CD14-positive monocyte (primary cell): Measurements from ENCODE around the gene MLYCD. TPM values are rescaled to one million over a fixed set of nuclear protein-coding genes. Genes with fewer than 3 reads are reported as not detected.

Experiments used
- DNase-seq, 3 donors: peaks; one replicate each; pipeline ENCODE4 v3.0.0-alpha.2; 2011 to 2022
- H2AFZ ChIP-seq: 2 replicates; pipeline ENCODE4 v1.6.0; 2012; ENCODE audit warnings: mild to moderate bottlenecking, low read depth, low read length, inconsistent platforms; ENCODE audit not compliant: insufficient read depth, poor library complexity, severe bottlenecking
- H3K27ac ChIP-seq, 2 donors: 1 replicate in 1 of 2; 2 replicates in 1 of 2; pipeline ENCODE4 v1.5.1; 2012 to 2013; ENCODE audit warnings: low read length in 2 of 2, control low read depth in 1 of 2, inconsistent platforms in 1 of 2, low read depth in 1 of 2, mild to moderate bottlenecking in 1 of 2
- H3K27me3 ChIP-seq, 2 donors: one replicate each; pipeline versions ENCODE4 v1.6.0 to v1.6.1; 2011 to 2013; ENCODE audit warnings: low read length in 2 of 2; ENCODE audit not compliant: control insufficient read depth in 2 of 2, insufficient read depth in 2 of 2
- H3K36me3 ChIP-seq, 2 donors: replicated peaks in 1 of 2; 1 replicate in 1 of 2; 2 replicates in 1 of 2; pipeline versions ENCODE4 v1.5.1 to v1.6.1; 2012 to 2013; ENCODE audit warnings: low read length in 2 of 2, control low read depth in 1 of 2, inconsistent platforms in 1 of 2, mild to moderate bottlenecking in 1 of 2; ENCODE audit not compliant: insufficient read depth in 2 of 2, control insufficient read depth in 1 of 2
- H3K4me1 ChIP-seq, 2 donors: 1 replicate in 1 of 2; 2 replicates in 1 of 2; pipeline versions ENCODE4 v1.5.1 to v1.6.1; 2012 to 2013; ENCODE audit warnings: low read length in 2 of 2, control low read depth in 1 of 2, inconsistent platforms in 1 of 2, mild to moderate bottlenecking in 1 of 2, moderate library complexity in 1 of 2; ENCODE audit not compliant: insufficient read depth in 2 of 2, control insufficient read depth in 1 of 2
- H3K4me2 ChIP-seq: replicated peaks from 2 replicates; pipeline ENCODE3; 2012; ENCODE audit warnings: low read length, moderate library complexity, mild to moderate bottlenecking; ENCODE audit not compliant: poor library complexity, severe bottlenecking; ENCODE audit errors: extremely low read depth
- H3K4me3 ChIP-seq, 3 experiments: fragments of 200-600 bp in 1 of 3; sonication (generic) in 1 of 3; replicated peaks in 1 of 3; 1 replicate in 2 of 3; 2 replicates in 1 of 3; pipeline ENCODE4 v1.5.1; 2011 to 2013; ENCODE audit warnings: low read length in 3 of 3, mild to moderate bottlenecking in 3 of 3, control low read depth in 2 of 3, low read depth in 2 of 3, inconsistent platforms in 1 of 3, moderate library complexity in 1 of 3
- H3K79me2 ChIP-seq: 2 replicates; pipeline ENCODE4 v1.6.0; 2012; ENCODE audit warnings: mild to moderate bottlenecking, control low read depth, inconsistent platforms, low read length, moderate library complexity; ENCODE audit not compliant: insufficient read depth
- H3K9ac ChIP-seq: 2 replicates; pipeline ENCODE4 v1.6.0; 2017; ENCODE audit warnings: low read length, mild to moderate bottlenecking; ENCODE audit not compliant: insufficient read depth, poor library complexity, severe bottlenecking
- H3K9me3 ChIP-seq, 2 donors: replicated peaks in 1 of 2; 1 replicate in 1 of 2; 2 replicates in 1 of 2; pipeline versions ENCODE4 v1.5.1 to v1.6.1; 2012 to 2013; ENCODE audit warnings: low read length in 2 of 2, control low read depth in 1 of 2; ENCODE audit not compliant: control insufficient read depth in 1 of 2, insufficient read depth in 1 of 2
- H4K20me1 ChIP-seq: 2 replicates; pipeline ENCODE4 v1.6.0; 2012; ENCODE audit warnings: mild to moderate bottlenecking, low read length, control low read depth, moderate library complexity; ENCODE audit not compliant: insufficient read depth
- H3K27ac Mint-ChIP-seq, 7 donors: one replicate each; pipeline ENCODE4 v1.8.0; 2020; ENCODE audit warnings: mild to moderate bottlenecking in 7 of 7, mixed read lengths in 7 of 7, moderate library complexity in 6 of 7, inconsistent platforms in 2 of 7
- H3K27me3 Mint-ChIP-seq, 3 donors: one replicate each; pipeline ENCODE4 v1.8.0; 2021 to 2022; ENCODE audit warnings: low read depth in 3 of 3, mild to moderate bottlenecking in 3 of 3, mixed read lengths in 3 of 3, moderate library complexity in 3 of 3, inconsistent platforms in 1 of 3
- H3K36me3 Mint-ChIP-seq, 2 donors: one replicate each; pipeline ENCODE4 v1.8.0; 2020; ENCODE audit warnings: mixed read lengths in 2 of 2, inconsistent platforms in 1 of 2, mild to moderate bottlenecking in 1 of 2
- H3K4me1 Mint-ChIP-seq: one replicate; pipeline ENCODE4 v1.8.0; 2020; ENCODE audit warnings: mild to moderate bottlenecking, mixed read lengths
- H3K4me3 Mint-ChIP-seq, 2 donors: one replicate each; pipeline ENCODE4 v1.8.0; 2020; ENCODE audit warnings: mild to moderate bottlenecking in 2 of 2, mixed read lengths in 2 of 2, moderate library complexity in 1 of 2
- H3K9me3 Mint-ChIP-seq, 7 donors: one replicate each; pipeline ENCODE4 v1.8.0; 2020 to 2022; ENCODE audit warnings: mixed read lengths in 7 of 7, mild to moderate bottlenecking in 6 of 7, moderate library complexity in 6 of 7, inconsistent platforms in 2 of 7
- WGBS: methylation state at CpG from one replicate; pipeline ENCODE4 v1.1.5; 2013; ENCODE audit warnings: missing lambda C conversion rate; ENCODE audit not compliant: insufficient coverage; 5-methylcytosine and 5-hydroxymethylcytosine counted together
- intact Hi-C, 2 donors: fragments of 100-400 bp; cut with micrococcal nuclease; formaldehyde crosslinking; loops; one replicate each; pipeline versions ENCODE4 v1.15.0 to v1.15.1; 2023
- polyA plus RNA-seq, 3 donors: library from polyadenylated mRNA; depleted of rRNA in 1 of 3; unstranded in 2 of 3; stranded (reverse) in 1 of 3; fragments of 300-500 nt in 2 of 3; fragments of >200 nt in 1 of 3; fragmentation: Illumina TruSeq in 2 of 3; gene quantifications; 1 replicate in 2 of 3; 2 replicates in 1 of 3; pipeline ENCODE4 v1.2.3, GENCODE V29; 2012 to 2021
- TF ChIP-seq, protein P1 (sequence below): fragments of 200-600 bp; IDR thresholded peaks from one replicate; pipeline ENCODE4 v1.8.0; 2022; ENCODE audit warnings: antibody characterized with exemption, mild to moderate bottlenecking

The MLYCD gene
- polyA plus RNA-seq, 3 donors = 1.2 to 2.4 (median 1.3) TPM

DNA sequence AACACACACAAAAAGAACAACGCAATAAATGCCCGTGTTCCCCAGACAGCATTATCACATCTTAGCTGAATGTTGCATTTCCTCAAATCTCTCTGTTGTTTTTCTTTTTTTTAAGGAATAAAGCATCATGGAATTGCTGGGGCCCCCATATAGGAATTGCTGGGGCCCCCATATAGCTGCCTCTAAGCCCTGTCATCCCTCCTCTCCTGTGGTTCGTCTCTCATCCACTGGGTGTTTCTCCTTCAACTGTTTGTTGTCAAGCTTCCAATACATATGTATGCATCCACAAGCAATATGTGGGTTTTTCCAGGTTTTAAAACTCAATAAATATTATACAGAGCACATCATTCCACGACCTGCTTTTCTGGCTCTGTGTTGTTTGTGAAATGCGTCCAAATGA is 48.0 kb upstream of the MLYCD start:
- Mint-ChIP-seq H3K36me3 (peaks cover 0 to 2% of the 10 kb centered on the region in 2 donors), H3K27ac (no peak overlapping the region), H3K4me1 (peaks cover 26% of the 10 kb centered on the region), H3K27me3 (peaks cover 2 to 7% (median 5%) of the 10 kb centered on the region in 3 donors), H3K4me3 (no peak overlapping the region), H3K9me3 (peaks cover 0 to 3% (median 0%) of the 10 kb centered on the region in 7 donors)
- no peak for DNase-seq
- H3K27ac ChIP-seq = no peak overlapping the region
- H3K9ac ChIP-seq = no peak overlapping the region
- H4K20me1 ChIP-seq = no peaks in the 10 kb centered on the region
- 100% methylated on average over 1 of the region's 5 CpGs for WGBS
- no peak overlapping the region for H3K4me3 ChIP-seq
- H2AFZ ChIP-seq = no peak overlapping the region
- no peak overlapping the region for H3K4me2 ChIP-seq
- H3K27me3 ChIP-seq = no peaks in the 10 kb centered on the region
- H3K79me2 ChIP-seq = no peaks in the 10 kb centered on the region
- intact Hi-C loops = no loop called here
- TF ChIP-seq, protein P1, sequence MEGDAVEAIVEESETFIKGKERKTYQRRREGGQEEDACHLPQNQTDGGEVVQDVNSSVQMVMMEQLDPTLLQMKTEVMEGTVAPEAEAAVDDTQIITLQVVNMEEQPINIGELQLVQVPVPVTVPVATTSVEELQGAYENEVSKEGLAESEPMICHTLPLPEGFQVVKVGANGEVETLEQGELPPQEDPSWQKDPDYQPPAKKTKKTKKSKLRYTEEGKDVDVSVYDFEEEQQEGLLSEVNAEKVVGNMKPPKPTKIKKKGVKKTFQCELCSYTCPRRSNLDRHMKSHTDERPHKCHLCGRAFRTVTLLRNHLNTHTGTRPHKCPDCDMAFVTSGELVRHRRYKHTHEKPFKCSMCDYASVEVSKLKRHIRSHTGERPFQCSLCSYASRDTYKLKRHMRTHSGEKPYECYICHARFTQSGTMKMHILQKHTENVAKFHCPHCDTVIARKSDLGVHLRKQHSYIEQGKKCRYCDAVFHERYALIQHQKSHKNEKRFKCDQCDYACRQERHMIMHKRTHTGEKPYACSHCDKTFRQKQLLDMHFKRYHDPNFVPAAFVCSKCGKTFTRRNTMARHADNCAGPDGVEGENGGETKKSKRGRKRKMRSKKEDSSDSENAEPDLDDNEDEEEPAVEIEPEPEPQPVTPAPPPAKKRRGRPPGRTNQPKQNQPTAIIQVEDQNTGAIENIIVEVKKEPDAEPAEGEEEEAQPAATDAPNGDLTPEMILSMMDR = no peak
- no peaks in the 10 kb centered on the region for H3K9me3 ChIP-seq
- peaks cover 28 to 35% of the 10 kb centered on the region in 2 donors for H3K4me1 ChIP-seq
- no peaks in the 10 kb centered on the region for H3K36me3 ChIP-seq

DNA sequence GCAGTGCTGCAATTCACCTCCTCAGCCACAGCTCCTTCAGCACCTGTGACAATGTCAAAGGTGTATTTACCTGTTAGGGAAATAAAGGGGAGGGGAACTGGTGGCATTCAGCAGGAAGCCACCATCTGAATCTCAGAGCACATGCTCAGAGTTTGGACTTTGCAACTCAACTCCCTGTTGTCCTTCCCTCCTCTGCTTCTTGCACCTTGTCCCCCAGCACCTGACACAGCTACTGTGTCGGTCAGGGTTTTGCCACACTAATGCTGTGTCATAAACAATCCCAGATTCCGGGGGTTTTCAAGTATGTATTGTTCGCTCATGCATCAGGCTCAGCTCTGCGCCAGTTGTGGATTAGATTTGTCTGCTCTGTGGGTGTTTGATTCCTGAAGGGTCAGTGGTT is 47.4 kb upstream of the MLYCD start:
- Histone ChIP-seq H2AFZ (no peak overlapping the region), H4K20me1 (no peaks in the 10 kb centered on the region), H3K4me2 (no peak overlapping the region), H3K4me3 (no peak overlapping the region), H3K27me3 (no peaks in the 10 kb centered on the region), H3K4me1 (peaks cover 28 to 29% of the 10 kb centered on the region in 2 donors), H3K79me2 (no peaks in the 10 kb centered on the region), H3K36me3 (no peaks in the 10 kb centered on the region), H3K9me3 (no peaks in the 10 kb centered on the region), H3K27ac (no peak overlapping the region), H3K9ac (no peak overlapping the region)
- peaks cover 25% of the 10 kb centered on the region for H3K4me1 Mint-ChIP-seq
- no peak overlapping the region for H3K4me3 Mint-ChIP-seq
- peaks cover 0 to 2% of the 10 kb centered on the region in 2 donors for H3K36me3 Mint-ChIP-seq
- DNase-seq = no peak
- WGBS = 100% methylated on average over 3 of the region's 4 CpGs
- intact Hi-C loops = no loop called here
- no peak overlapping the region for H3K27ac Mint-ChIP-seq
- H3K27me3 Mint-ChIP-seq = peaks cover 2 to 7% (median 7%) of the 10 kb centered on the region in 3 donors
- TF ChIP-seq, protein P1 = no peak
- H3K9me3 Mint-ChIP-seq = peaks cover 0 to 3% (median 0%) of the 10 kb centered on the region in 7 donors
